ENCODE measurements around the gene SLC22A14. TPM values are rescaled to one million over a fixed set of nuclear protein-coding genes. Genes with fewer than 3 reads are reported as not detected.

The SLC22A14 gene
- total and polyA plus RNA-seq, 9 of the 15 experiments (the other 6 are each of a cell fraction or from before 2014, with no cell fraction given): 0.03 to 0.07 TPM; not detected in 7

- no peak for TF ChIP-seq E2F4 (CRISPR knock-in tag; IDR thresholded peaks at IDR 0.05; ENCODE audit: low read depth)
- no peak for TF ChIP-seq ZNF318 (IDR thresholded peaks at IDR 0.05; ENCODE audit: borderline replicate concordance in 1 of 2, low read depth in 1 of 2)
- no peak for TF ChIP-seq ZNF143 (CRISPR knock-in tag; IDR thresholded peaks at IDR 0.05)
- TF ChIP-seq TFAP4 (CRISPR knock-in tag; IDR thresholded peaks at IDR 0.05; ENCODE audit: borderline replicate concordance): peak; percentile 31; the same call in 1 of the 2 replicates
- TF ChIP-seq FOXJ2 (tag; IDR thresholded peaks at IDR 0.05): no peak
- TF ChIP-seq HMGN3 (IDR thresholded peaks at IDR 0.05; ENCODE audit: borderline replicate concordance, extremely low read depth, insufficient read length, low read depth, low read length): no peak
- no peak for TF ChIP-seq FOXJ3 (CRISPR knock-in tag; IDR thresholded peaks at IDR 0.05)
- TF ChIP-seq CTCF (IDR thresholded peaks at IDR 0.05 in 2 of 3, conservative IDR thresholded peaks at IDR 0.05 in 1 of 3; ENCODE audit: insufficient read depth in 2 of 3, low read depth in 1 of 3, low read length in 3 of 3): peak; percentile 72 to 77 (median 72)
- no peak for TF ChIP-seq NKRF (IDR thresholded peaks at IDR 0.05; ENCODE audit: borderline replicate concordance)
- TF ChIP-seq CBFA2T2 (conservative IDR thresholded peaks at IDR 0.05): no peak
Observed at GRCh38 chr3:38281895-38282686, at the start of gene SLC22A14 (continued).

All from K562 (cell line).